EL (cell line): Measurements from ENCODE around the gene PPARG.
"Not testable (repeated sequence)": the region's sequence is repeated elsewhere in the genome, so short reads cannot be mapped to it uniquely, and the experiment has no call there.

Experiments
- DNase-seq: peaks from one replicate; pipeline ENCODE4 v3.0.0-alpha.2; 2016

Gene PPARG

DNA sequence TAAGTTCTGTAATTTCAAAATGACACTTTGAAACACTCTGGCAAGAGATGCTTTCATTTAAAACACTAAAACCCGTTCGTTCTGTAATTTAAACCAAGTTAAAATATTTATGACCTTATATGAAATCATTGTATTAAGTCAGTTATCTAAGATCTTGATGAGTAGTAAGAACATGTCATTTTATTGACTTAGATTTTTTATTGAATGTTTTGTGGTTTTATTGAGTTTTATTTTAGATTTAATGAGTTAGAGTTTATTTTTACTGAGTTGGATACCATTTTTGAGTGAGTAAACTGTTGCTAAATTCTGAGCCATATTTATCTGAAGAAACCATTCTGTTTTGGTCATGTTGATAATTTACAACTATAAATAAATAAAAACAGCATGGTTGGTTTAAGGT, 94.3 kb downstream of the PPARG start:
- DNase-seq: no peak

DNA sequence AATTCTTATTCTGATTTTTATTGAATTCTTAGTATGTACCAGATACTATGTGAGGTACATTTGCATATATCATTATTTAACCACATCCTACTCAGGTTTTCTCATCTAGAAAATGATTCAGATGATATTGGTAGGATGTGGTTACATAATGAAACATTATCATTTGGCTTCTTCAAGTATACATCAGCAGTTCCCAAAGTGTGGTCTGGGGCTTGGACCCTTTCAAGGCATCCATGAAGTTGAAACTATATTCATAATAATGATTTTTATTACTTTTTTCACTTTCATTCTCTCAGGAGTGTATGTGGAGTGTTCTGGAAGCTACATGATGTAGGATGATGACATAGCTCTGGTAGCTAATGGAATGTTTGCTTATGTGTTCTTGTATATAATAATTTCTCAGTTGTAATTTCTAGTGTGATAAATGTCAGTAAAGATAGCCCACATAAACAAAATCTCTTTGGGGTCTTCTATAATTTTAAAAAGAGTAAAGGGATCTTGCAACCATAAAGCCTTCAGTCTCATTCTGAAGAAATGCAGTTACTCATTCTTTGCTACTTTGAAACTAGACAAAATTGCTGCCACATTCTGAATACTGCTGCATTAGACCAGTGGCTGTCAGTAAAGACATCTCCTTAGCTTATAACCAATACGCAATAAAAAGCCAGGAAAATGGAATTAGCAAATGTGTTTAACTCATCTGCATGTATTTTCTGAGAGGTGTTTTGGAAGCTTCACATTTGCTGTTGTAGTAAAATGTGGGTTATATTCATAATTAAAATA, 95.8 kb downstream of the PPARG start:
- no peak for DNase-seq

DNA sequence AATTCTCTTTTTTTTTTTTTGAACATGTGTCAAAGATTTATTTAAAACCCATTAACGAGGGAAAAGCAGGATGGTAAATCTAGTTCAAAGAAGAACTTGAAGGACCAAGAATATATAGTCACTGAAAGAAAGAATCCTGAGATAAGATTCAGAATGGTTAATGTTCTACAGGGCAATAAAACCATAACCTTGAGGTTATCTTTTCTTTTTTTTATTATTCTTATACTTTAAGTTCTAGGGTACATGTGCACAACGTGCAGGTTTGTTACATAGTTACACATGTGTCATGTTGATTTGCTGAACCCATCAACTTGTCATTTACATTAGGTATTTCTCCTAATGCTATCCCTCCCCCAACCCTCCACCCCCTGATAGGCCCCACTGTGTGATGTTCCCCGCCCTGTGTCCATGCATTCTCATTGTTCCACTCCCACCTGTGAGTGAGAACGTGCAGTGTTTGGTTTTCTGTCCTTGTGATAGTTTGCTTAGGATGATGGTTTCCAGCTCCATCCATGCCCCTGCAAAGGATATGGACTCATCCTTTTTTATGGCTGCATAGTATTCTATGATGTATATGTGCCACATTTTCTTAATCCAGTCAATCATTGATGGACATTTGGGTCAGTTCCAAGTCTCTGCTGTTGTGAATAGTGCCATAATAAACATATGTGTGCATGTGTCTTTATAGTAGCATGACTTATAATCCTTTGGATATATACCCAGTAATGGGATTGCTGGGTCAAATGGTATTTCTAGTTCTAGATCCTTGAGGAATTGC, 97.8 kb downstream of the PPARG start:
- not testable (repeated sequence) for DNase-seq

DNA sequence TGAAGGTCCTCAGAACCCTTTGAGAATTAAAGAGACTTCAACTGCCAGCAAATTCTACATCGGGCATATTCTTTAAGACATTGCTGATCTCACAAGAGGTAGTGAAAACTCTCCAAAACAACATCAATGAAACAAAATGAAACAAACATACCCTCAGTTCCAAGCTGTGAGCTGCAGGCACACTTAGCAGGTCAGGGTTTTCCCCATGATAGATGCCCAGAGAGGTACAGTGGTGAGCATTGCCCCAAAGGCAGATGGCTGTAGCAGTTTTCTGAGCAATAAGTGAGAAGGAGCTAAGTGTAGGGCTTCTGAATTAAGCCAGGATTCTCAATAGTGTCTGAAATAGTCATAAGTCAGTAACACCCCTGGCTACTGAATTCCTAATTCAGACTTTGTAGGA, 99.3 kb downstream of the PPARG start:
- DNase-seq: no peak

DNA sequence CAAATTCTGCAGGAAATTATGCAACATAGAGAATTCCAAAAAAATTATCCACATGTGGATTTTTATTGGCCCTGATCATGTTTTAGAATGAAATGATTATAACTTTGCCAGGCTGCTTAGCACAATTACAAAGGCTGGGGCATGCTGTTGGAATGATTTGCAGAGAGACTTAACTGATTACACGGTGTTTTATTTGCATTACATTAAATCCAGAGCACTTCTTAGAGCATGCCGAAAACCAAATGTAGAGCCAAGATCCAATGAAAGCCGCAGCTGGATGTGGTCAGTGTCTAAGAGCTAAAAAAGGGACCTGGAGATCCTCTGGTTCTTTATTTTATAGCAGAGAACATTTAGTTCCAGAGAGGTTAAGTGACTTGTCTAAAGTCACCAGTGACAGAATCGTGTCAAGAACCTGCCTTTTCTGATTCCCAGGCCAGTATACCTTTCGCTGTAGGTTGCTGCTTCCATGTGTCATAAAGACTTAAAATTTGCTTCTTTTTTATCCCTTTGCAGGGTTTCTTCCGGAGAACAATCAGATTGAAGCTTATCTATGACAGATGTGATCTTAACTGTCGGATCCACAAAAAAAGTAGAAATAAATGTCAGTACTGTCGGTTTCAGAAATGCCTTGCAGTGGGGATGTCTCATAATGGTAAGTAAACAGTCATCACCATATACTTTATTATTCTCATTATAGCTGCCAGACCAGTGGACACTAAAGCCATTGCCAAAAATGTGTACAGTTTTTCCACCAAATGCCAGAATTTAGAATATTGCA, 103.4 kb downstream of the PPARG start:
- no peak for DNase-seq

DNA sequence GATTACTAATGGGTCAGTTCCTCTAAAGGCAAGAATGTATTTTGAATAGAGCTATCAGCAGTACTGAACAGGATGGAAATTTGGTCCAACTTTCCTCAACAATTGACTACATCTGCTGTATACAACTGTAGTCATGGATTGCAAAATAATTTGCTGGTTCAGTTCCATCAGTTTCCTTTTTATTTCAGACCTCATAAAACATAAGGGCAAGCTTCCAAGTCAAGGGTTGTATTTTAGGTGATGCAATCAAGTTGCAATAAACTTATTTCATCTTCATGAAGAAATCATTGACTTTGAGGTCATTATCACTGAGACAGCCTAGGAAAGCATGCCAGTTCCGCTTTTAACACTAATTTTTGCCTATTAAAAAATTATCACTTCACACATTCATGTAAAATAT, 105.0 kb downstream of the PPARG start:
- DNase-seq: peak; percentile 73

DNA sequence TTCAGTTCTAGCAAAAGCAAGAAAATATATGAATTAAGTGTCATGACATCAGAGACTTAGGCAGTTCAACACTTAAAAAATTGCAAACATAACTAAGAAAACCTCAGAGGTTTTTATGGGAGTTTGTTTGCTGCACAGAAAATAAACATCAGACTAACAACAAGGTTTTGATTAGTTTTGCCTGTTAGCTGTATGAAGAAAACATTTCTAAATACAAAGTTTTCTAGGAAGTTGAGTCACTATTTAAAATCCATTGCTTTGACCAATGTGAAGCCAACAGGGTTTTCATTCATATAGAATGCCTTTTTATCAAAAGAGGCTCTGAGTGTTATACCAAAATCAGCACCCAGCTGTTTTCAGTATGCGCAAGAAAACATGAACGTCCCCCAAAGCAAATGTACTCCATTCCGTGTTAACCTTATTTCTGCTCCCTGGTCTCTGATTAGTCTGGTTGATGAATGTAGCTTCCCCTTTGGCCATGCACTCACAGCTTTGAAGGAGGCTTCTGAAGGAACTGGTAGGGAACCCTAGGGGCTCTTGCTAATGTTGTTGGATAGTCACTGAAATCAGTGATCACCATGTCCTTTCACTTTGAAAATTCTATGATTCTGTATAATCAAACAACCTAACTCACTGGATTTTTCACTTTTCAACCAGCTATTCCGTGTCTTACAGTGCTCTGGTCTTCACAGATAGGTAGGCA, 105.8 kb downstream of the PPARG start:
- DNase-seq: peak; percentile 6

DNA sequence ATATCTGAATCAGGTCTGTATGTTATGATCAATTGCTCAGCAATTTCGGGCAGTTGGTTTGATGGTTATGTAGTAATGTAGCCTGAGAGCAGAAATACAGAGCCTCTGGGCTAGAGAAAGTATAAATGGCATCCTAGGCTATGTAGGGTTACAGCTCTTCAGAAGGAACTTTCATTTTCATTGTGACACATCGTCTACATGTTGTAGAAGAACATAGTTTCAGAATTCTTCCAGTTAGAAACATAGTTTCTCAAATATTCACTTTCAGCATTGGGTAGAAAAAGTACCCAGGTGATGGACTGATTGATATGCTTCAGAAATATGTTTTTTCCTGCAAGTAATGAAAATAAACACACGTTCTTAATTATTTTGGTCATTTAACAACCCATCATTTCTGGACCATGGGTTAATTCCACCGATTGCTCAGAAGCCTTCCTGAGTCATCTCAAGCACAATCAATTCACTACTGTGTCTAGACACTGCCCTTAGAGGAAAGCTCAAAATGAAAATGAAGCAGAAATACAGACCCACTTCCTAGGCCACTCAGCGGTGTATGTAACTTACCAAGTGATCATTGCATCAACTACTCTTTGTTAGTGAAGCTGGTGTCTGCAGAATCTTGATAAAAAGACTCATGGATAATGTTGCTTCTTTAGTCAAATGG, 106.6 kb downstream of the PPARG start:
- peak; percentile 37 for DNase-seq

DNA sequence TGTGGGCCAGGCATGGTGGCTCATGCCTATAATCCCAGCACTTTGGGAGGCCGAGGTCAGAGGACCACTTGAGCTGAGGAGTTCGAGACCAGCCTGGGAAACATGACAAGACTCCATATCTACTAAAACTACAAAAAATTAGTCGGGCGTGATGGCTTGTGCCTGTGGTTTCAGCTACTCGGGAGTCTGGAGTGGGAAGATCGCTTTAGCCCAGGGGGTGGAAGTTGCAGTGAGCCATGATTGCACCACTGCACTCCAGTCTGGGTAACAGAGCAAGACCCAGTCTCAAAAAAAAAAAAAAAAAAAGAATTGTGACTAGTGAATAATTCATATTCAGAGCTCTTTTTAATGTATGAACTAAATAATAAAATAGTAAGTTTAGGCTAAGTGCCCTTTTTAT, 107.6 kb downstream of the PPARG start:
- DNase-seq: no peak

DNA sequence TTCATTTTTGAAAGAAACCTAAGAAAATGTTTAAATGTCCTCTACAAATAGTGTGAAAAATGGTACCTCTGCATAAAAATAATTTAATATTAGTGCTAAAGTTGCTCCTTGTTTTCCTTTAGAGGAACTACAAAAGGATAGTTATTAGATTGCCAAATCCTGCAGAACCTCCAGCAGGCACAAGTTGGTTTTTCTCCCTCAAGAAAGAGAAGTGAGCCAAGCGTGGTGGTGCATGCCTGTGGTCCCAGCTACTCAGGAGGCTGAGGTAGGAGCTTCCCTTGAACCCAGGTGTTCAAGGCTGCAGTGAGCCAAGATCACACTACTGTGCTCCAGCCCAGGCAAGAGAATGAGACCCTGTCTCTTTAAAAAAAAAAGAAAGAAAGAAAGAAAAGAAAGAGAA, 110.4 kb downstream of the PPARG start:
- no peak for DNase-seq

DNA sequence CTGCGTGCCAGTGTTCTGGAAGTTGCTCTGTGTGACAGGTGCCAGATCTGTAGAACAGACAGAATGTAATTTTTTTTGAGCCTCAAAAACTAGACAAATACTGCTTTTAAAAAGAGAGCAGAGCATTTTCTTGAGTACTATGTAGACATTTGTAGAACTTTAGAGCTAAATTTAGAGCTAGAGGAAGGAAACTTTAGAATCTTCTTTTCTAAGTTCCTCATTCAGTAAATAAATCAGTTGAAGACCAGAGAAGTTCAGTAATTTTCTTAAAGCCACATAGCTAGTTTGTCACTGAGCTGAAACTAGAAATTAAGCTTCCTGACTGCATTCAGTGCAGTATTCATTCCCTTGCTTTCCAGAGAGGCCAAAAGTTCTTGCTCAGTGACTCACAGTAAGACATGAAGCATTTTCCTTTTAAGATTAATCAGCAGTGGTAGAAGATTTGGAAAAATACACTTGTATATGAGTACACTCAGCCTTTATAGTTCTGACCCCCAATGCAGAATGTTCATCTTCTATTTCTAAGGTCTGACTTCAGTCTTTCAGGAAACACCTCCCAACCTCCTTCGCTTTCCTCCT, 111.8 kb downstream of the PPARG start:
- DNase-seq: peak; percentile 70

DNA sequence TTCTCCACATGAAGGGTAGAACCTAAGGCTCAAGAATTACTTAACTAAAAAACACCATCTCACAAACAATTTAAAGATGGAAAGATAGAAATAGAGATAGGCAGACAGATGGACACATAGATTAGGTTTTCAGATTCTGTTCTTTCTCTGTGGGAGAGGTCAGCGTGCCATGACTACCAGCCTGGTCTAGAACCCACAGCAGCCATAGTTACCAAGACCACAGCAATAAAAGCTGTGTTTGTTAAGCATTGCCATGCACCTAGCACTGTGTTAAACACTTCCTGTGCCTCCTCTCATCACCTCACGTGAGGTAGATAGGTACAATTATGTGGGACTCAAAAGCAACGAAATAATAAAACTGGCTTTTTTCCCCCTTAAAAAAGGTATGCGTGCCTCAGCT, 112.3 kb downstream of the PPARG start:
- DNase-seq: no peak

DNA sequence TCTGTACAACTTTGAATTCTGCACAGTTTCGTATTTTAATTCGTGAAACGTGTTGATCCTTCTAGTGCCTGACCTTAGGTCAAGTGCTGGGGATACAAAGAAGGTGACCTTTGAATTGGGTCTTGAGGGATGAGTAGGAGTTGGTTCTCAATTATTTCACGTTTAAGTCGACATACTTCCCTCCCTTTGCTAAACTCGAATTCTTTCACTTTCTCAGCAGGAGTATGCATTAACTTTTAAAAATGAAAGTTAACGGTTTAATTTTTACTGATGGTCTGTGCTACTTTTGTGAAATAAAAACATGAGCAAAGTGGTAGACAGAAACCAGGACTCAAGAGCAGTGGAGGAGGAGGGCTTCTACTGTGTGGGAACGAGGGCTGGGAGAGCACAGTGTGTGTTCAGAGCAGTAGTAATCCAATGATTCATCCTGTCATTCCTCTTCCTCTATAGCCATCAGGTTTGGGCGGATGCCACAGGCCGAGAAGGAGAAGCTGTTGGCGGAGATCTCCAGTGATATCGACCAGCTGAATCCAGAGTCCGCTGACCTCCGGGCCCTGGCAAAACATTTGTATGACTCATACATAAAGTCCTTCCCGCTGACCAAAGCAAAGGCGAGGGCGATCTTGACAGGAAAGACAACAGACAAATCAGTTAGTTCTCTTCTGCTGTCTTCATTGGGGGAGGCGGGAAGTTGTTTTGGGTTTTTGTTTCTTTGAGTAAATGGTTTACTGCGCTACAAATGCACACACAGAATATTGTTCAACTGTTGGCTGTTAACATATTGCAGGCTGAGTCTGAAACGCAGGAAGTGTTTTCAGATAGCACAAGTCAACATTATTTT, 116.8 kb downstream of the PPARG start:
- peak; percentile 98 for DNase-seq

DNA sequence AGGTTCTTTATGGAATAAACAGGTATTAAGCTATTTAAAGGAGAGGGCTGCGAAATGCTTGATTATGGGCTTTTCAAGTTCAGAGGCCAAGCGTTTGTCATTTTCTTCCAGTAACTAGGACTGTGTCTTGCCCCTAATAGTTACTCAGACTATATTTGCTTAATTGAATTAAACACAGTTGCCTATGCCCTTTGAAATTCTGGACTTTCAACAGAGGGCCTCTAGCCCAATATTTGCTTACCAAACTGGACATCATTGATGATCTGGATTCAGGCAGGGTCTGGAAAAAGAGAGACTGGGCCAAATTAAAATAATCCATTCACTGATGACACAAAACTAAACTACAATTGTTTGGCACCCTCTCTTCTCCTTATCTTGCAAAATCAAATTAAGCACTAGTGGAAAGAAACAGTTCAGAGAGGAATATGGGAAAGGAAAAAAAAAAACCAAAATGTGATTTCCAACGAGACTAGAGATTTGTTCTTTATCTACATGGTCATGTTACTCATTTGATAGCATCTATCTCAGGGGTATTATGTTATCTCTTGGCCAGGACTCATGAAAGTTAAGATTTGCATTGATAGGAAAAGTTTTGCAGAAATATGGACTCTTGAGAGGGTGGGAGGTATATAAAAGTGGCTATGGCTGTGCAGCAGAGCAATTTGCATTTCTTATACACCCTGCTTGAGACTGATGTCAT, 120.3 kb downstream of the PPARG start:
- no peak for DNase-seq

DNA sequence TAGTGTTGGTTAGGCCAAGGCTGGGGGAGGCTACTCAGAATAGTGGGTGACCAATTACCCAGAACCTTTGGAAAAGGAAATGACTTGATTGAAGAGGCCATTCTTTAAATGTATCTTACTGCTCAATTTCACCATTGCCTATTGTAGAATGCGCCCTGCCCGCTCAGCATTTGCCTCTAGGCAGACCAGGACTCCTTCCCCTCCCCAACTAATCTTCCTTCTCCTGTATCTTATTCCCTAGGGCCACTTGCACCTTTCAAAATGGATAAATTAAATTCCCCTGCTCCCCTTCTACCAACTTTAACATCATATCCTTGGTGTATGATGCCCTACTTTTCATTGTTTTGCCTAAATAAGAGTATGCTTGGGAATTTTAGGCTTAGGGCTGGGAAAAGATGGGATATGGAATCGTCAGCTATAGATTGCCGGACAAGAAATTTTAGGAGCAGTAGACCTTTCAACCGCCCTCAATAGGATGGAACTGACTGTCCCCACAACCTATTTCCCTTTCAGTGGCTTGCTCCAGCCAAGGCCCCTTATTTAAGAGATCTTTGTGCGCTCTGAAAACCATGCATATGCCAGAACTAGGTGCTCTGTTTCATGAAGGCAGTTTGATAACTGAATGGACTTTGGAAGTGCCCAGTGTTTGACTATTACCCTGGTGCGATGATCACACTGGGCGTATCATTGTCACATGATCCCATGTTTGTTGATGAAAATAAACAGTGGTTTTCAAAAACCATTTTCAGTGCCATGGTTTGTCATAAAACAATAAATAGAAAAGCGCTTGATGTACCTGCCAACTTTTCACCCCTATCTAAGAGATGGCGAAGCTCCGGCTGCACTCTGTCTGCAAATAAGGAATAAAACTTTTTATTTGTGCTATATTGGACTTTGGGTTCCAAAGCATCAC, 121.1 kb downstream of the PPARG start:
- no peak for DNase-seq

DNA sequence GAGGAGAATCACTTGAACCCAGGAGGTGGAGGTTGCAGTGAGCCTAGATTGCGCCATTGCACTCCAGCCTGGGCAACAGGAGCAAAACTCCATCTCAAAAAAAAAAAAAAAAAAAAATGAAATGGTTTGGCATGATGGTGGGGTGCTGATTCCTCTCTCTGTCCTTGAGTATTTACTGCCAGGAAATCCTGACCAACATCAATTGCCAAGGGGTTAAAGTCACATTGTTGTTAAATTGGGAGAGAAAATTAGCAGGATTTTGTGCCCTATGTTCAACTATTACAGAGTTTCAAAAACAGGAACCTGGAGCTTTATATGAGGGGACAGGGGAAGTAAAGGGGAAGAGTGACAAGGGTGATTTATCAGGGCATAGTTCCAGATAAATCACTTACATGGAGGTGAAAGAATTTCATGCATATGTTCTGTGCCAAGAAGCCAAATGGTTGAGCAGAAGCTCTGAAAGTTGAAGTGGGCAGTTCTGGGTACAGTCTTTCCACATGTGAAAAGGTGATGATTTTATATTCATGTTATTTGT, 124.9 kb downstream of the PPARG start:
- DNase-seq: no peak

DNA sequence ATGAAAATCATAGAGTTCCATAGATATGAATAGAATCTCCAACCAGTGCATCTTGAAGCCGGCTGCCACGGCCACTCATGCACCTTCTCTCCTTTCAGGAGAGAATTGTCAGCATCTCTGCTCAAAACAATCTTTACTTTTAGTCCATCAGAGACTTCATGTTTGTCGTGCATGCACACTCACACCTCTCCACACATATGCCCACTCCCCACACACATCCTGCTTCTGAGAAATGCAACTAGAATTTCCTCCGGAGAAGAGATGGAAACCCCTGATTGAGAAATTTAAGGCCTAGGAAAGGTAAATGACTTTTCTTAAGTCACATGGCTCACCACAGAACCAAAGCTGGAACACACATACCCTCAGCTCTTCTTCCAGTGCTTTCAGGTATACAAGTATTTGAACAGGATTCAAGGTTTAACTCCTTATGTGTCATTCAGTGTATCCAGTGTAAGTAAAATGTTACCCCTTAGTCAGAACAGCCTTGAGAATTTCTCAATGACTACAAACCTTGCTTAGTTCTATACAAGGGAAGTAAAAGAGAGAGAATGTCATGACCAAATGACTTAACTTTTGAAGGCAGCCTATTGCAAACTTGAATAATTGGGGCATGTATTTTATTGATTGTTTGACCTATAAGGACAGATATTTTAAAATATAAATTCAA, 126.3 kb downstream of the PPARG start:
- DNase-seq: no peak

DNA sequence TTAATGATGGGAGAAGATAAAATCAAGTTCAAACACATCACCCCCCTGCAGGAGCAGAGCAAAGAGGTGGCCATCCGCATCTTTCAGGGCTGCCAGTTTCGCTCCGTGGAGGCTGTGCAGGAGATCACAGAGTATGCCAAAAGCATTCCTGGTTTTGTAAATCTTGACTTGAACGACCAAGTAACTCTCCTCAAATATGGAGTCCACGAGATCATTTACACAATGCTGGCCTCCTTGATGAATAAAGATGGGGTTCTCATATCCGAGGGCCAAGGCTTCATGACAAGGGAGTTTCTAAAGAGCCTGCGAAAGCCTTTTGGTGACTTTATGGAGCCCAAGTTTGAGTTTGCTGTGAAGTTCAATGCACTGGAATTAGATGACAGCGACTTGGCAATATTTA, 127.9 kb downstream of the PPARG start:
- DNase-seq: no peak
